Thymus (tissue), 14 donors: ENCODE measurements around the gene VAT1. TPM values are rescaled to one million over a fixed set of nuclear protein-coding genes. Genes with fewer than 3 reads are reported as not detected.

ENCODE experiments used
- DNase-seq, 9 donors: peaks; one replicate each; pipeline ENCODE4 v3.0.0-alpha.2; 2013; ENCODE audit warnings: low spot score in 9 of 9, low read depth in 6 of 9, missing footprints in 1 of 9
- H3K27ac ChIP-seq, 2 donors: one replicate each; pipeline ENCODE4 v1.5.1; 2013; ENCODE audit warnings: control low read depth in 1 of 2, low read depth in 1 of 2, low read length in 1 of 2, mild to moderate bottlenecking in 1 of 2, moderate library complexity in 1 of 2
- H3K27me3 ChIP-seq, 2 donors: one replicate each; pipeline ENCODE4 v1.5.1; 2013; ENCODE audit warnings: low read length in 1 of 2; ENCODE audit not compliant: control insufficient read depth in 2 of 2, insufficient read depth in 1 of 2
- H3K36me3 ChIP-seq, 2 donors: one replicate each; pipeline ENCODE4 v1.5.1; 2013; ENCODE audit warnings: low read length in 1 of 2, mild to moderate bottlenecking in 1 of 2, moderate library complexity in 1 of 2; ENCODE audit not compliant: control insufficient read depth in 2 of 2, insufficient read depth in 2 of 2
- H3K4me1 ChIP-seq, 2 donors: one replicate each; pipeline ENCODE4 v1.5.1; 2013; ENCODE audit warnings: low read length in 2 of 2; ENCODE audit not compliant: control insufficient read depth in 2 of 2, insufficient read depth in 2 of 2
- H3K4me3 ChIP-seq, 2 donors: one replicate each; pipeline ENCODE4 v1.5.1; 2013; ENCODE audit warnings: low read length in 2 of 2, control low read depth in 1 of 2, mild to moderate bottlenecking in 1 of 2
- H3K9me3 ChIP-seq, 2 donors: one replicate each; pipeline ENCODE4 v1.5.1; 2013; ENCODE audit warnings: low read length in 1 of 2, mild to moderate bottlenecking in 1 of 2; ENCODE audit not compliant: control insufficient read depth in 2 of 2, insufficient read depth in 1 of 2
- WGBS: extraction: QIAGEN DNeasy Blood & Tissue Kit; methylation state at CpG from one replicate; pipeline ENCODE4 v1.1.7; 2013; 5-methylcytosine and 5-hydroxymethylcytosine counted together
- long read RNA-seq, 10 donors: transcript quantifications; one replicate each; lab custom pipeline, GENCODE V29; 2026
- polyA plus RNA-seq: library from polyadenylated mRNA; stranded (reverse); fragments of 200-250 nt; gene quantifications from one replicate; pipeline ENCODE4 v1.2.3, GENCODE V29; 2013
- total RNA-seq: library from RNA; stranded (reverse); fragments of 120-200 nt; gene quantifications from one replicate; pipeline ENCODE4 v1.2.4, GENCODE V29; 2013
- donor health status: healthy.

Gene VAT1
- total RNA-seq (46.8 TPM), polyA plus RNA-seq (51.7 TPM)
- long read RNA-seq, donor 1, result 0 reads
- long read RNA-seq, donor 2, result 0 reads
- long read RNA-seq, donor 3, transcript VAT1-201 (6 exons, 2,734 nt), result major isoform, 33 of 33 reads
- long read RNA-seq, donor 3, partial matches to known transcripts, result 0 of 33 reads
- long read RNA-seq, donor 3, other reads (novel, unspliced or antisense), result 0 of 33 reads
- long read RNA-seq, donor 4, transcript VAT1-201 (6 exons, 2,734 nt), result major isoform, 10 of 11 reads
- long read RNA-seq, donor 4, partial matches to known transcripts, result 0 of 11 reads
- long read RNA-seq, donor 4, other reads (novel, unspliced or antisense), result 0 of 11 reads
- long read RNA-seq, donor 5, transcript VAT1-201 (6 exons, 2,734 nt), result major isoform, 42 of 48 reads
- long read RNA-seq, donor 5, partial matches to known transcripts, result 0 of 48 reads
- long read RNA-seq, donor 5, other reads (novel, unspliced or antisense), result 6 of 48 reads
- long read RNA-seq, donor 6, transcript VAT1-201 (6 exons, 2,734 nt), result major isoform, 15 of 15 reads
- long read RNA-seq, donor 6, partial matches to known transcripts, result 0 of 15 reads
- long read RNA-seq, donor 6, other reads (novel, unspliced or antisense), result 0 of 15 reads
- long read RNA-seq, donor 7, transcript VAT1-201 (6 exons, 2,734 nt), result major isoform, 10 of 15 reads
- long read RNA-seq, donor 7, partial matches to known transcripts, result 0 of 15 reads
- long read RNA-seq, donor 7, other reads (novel, unspliced or antisense), result 5 of 15 reads
- long read RNA-seq, donor 8, transcript VAT1-201 (6 exons, 2,734 nt), result major isoform, 10 of 10 reads
- long read RNA-seq, donor 8, partial matches to known transcripts, result 0 of 10 reads
- long read RNA-seq, donor 8, other reads (novel, unspliced or antisense), result 0 of 10 reads
- long read RNA-seq, donor 9, transcript VAT1-201 (6 exons, 2,734 nt), result major isoform, 22 of 40 reads
- long read RNA-seq, donor 9, partial matches to known transcripts, result 18 of 40 reads
- long read RNA-seq, donor 9, other reads (novel, unspliced or antisense), result 0 of 40 reads
- long read RNA-seq, donor 10, transcript VAT1-201 (6 exons, 2,734 nt), result major isoform, 9 of 14 reads
- long read RNA-seq, donor 10, partial matches to known transcripts, result 0 of 14 reads
- long read RNA-seq, donor 10, other reads (novel, unspliced or antisense), result 5 of 14 reads

GRCh38 chr17:43021741-43022512, at the start of gene VAT1:
TSS of gene VAT1 (minus strand) at chr17:43022385. CDS start at chr17:43022322, 63 bp downstream.
- Histone ChIP-seq H3K4me3 (peak within 1 kb of the TSS; percentile 76 to 90), H3K9me3 (no peaks in the 10 kb centered on the region), H3K4me1 (peaks cover 29 to 50% of the 10 kb centered on the region in 2 donors), H3K36me3 (peaks cover 0 to 9% of the 10 kb centered on the region in 2 donors), H3K27ac (peak within 1 kb of the TSS; percentile 51 to 64), H3K27me3 (peaks cover 0 to 21% of the 10 kb centered on the region in 2 donors)
- peak in 6 of 9 donors; percentile 33 to 76 (median 68) for DNase-seq
- WGBS, result under 1% methylated on average over 80 of the region's 80 CpGs

GRCh38 chr17:43070872-43071271, 48.7 kb upstream of the VAT1 start:
- no peak overlapping the region for H3K27ac ChIP-seq
- H3K4me1 ChIP-seq, result no peaks in the 10 kb centered on the region
- H3K27me3 ChIP-seq, result no peaks in the 10 kb centered on the region
- H3K4me3 ChIP-seq, result no peak overlapping the region
- 99% methylated on average over 1 of the region's 1 CpG for WGBS
- DNase-seq, result no peak
- H3K36me3 ChIP-seq, result peaks cover 25 to 34% of the 10 kb centered on the region in 2 donors
- no peaks in the 10 kb centered on the region for H3K9me3 ChIP-seq

GRCh38 chr17:43070257-43070656, 48.1 kb upstream of the VAT1 start:
- no peak for DNase-seq
- H3K27ac ChIP-seq, result no peak overlapping the region
- 100% methylated on average over 1 of the region's 1 CpG for WGBS
- H3K27me3 ChIP-seq, result no peaks in the 10 kb centered on the region
- H3K9me3 ChIP-seq, result no peaks in the 10 kb centered on the region
- H3K4me3 ChIP-seq, result no peak overlapping the region
- H3K4me1 ChIP-seq, result no peaks in the 10 kb centered on the region
- H3K36me3 ChIP-seq, result peaks cover 21 to 33% of the 10 kb centered on the region in 2 donors

DNA sequence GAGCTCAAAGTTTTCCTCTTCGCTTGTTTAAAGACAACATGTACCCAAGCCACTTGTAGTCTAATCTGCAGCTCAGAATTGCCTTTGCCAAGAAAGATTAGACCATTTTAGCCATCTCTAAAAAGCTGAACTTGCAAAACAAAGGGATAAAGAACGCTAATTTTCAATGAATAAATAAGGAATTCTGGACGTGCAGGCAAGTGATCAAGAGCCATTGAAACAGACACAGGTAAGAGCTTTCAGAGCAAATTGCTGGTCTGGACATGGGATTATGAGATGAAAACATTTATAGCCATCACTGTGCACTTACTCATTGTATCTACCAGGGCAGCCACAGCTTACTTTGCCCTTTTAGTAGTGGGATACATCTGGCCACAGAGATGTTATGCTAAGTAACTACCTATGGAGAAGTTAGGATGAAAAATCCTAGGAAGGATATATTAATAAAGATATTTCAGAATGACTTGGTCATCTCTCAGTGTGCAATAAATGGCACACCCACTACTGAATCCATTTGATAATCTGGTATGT, 47.2 kb upstream of the VAT1 start:
- Histone ChIP-seq H3K9me3 (no peaks in the 10 kb centered on the region), H3K4me1 (no peaks in the 10 kb centered on the region), H3K27ac (no peak overlapping the region), H3K27me3 (no peaks in the 10 kb centered on the region), H3K36me3 (peaks cover 20 to 36% of the 10 kb centered on the region in 2 donors), H3K4me3 (no peak overlapping the region)
- no peak for DNase-seq
- over 99% methylated on average over 3 of the region's 3 CpGs for WGBS

DNA sequence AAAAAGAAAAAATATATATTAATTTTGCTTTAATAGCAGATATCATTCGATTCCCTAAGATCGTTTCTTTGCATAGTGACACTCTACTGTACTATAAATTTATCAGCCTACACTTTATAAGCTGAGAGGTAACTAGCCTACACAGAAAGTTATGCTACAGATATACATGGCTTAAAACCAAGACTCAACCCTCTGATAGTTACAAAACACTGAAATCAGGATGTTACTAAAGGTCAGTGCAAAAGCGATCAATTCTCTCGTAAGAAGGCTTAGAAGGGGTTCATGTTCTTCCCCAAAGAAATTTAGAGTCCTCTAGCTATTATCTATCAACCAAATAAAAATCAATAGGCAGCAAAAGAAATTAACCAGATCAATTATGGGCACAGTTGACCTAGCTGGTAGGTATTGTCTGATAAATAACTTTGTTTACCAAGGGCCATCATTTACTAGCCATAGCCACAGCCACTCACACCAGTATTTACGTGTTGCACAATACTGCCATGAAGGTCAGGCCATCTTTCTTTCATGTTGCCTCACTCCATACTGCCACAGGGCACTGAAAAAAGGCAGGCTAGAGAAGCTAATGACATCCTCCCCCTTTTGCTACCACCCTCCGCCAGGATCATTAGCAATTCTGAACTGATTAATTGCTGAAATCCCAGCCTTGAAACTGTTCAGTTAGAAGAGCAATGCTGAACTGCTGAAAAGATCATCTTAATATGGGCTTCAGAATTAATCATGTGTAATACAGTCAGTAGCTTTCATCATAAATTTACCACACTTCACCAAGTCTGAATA, 46.6 kb upstream of the VAT1 start:
- Histone ChIP-seq H3K36me3 (peaks cover 17 to 33% of the 10 kb centered on the region in 2 donors), H3K27me3 (no peaks in the 10 kb centered on the region), H3K9me3 (no peaks in the 10 kb centered on the region), H3K4me1 (no peaks in the 10 kb centered on the region), H3K27ac (no peak overlapping the region), H3K4me3 (no peak overlapping the region)
- DNase-seq, result no peak
- 99% methylated on average over 6 of the region's 6 CpGs for WGBS

GRCh38 chr17:43062984-43063638, 40.9 kb upstream of the VAT1 start:
- Histone ChIP-seq H3K4me1 (no peaks in the 10 kb centered on the region), H3K27ac (no peak overlapping the region), H3K27me3 (no peaks in the 10 kb centered on the region), H3K4me3 (no peak overlapping the region), H3K36me3 (peaks cover 11 to 27% of the 10 kb centered on the region in 2 donors), H3K9me3 (no peaks in the 10 kb centered on the region)
- no peak for DNase-seq
- WGBS, result 98% methylated on average over 10 of the region's 10 CpGs

- Histone ChIP-seq H3K27ac (no peak overlapping the region), H3K9me3 (no peaks in the 10 kb centered on the region), H3K4me3 (no peak overlapping the region), H3K4me1 (no peaks in the 10 kb centered on the region), H3K27me3 (no peaks in the 10 kb centered on the region), H3K36me3 (peaks cover 15 to 33% of the 10 kb centered on the region in 2 donors)
- WGBS, result 98% methylated on average over 7 of the region's 7 CpGs
- no peak for DNase-seq
Measured at GRCh38 chr17:43056051-43056450, 33.9 kb upstream of the VAT1 start.
